SK-N-MC (cell line): Measurements from ENCODE around the gene CCL21.

Source experiments
- EZH2 ChIP-seq: fragments of 200-600 bp; sonication (generic); IDR thresholded peaks from one replicate; pipeline ENCODE4 v1.6.1; 2017; ENCODE audit warnings: antibody characterized with exemption
- POLR2AphosphoS5 ChIP-seq: IDR thresholded peaks from 2 replicates; pipeline ENCODE4 v1.6.1; 2012; ENCODE audit warnings: mild to moderate bottlenecking, low read depth, low read length, borderline replicate concordance

GRCh38 chr9:34710023-34710422 is at the start of gene CCL21:
- TF ChIP-seq POLR2AphosphoS5: no peak
- no peak for TF ChIP-seq EZH2
